ENCODE measurements around the gene MEIKIN.

MEIKIN gene

GRCh38 chr5:131974016-131974415, 28.6 kb upstream of the MEIKIN start:
- no peak for DNase-seq (ENCODE audit: low read depth in 2 of 2)

GRCh38 chr5:131973089-131973712, 27.7 kb upstream of the MEIKIN start:
- DNase-seq (ENCODE audit: low read depth in 2 of 2) = no peak

- no peak for DNase-seq (ENCODE audit: low read depth in 2 of 2)
Measured at GRCh38 chr5:131968396-131968954, 23.0 kb upstream of the MEIKIN start.

- DNase-seq (ENCODE audit: low read depth in 2 of 2) = no peak
Measured at GRCh38 chr5:131966551-131966950, 21.1 kb upstream of the MEIKIN start.

GRCh38 chr5:131965826-131966415, 20.5 kb upstream of the MEIKIN start:
- DNase-seq (ENCODE audit: low read depth in 2 of 2) = no peak

GRCh38 chr5:131959906-131960305, 14.4 kb upstream of the MEIKIN start:
- no peak for DNase-seq (ENCODE audit: low read depth in 2 of 2)

- DNase-seq (ENCODE audit: low read depth in 2 of 2) = no peak
Measured at GRCh38 chr5:131959136-131959535, 13.7 kb upstream of the MEIKIN start.

- no peak for DNase-seq (ENCODE audit: low read depth in 2 of 2)
Measured at GRCh38 chr5:131957721-131958441, 12.4 kb upstream of the MEIKIN start.

- no peak for DNase-seq (ENCODE audit: low read depth in 2 of 2)
Measured at GRCh38 chr5:131953969-131954368, 8.5 kb upstream of the MEIKIN start.

- no peak for DNase-seq (ENCODE audit: low read depth in 2 of 2)
Measured at GRCh38 chr5:131952301-131952857, 6.9 kb upstream of the MEIKIN start.

GRCh38 chr5:131950706-131951105, 5.2 kb upstream of the MEIKIN start:
- no peak for DNase-seq (ENCODE audit: low read depth in 2 of 2)

- DNase-seq (ENCODE audit: low read depth in 2 of 2) = no peak
Measured at GRCh38 chr5:131947445-131947844, 2.0 kb upstream of the MEIKIN start.

- no peak for DNase-seq (ENCODE audit: low read depth in 2 of 2)
Measured at GRCh38 chr5:131944702-131945550, 537 bp downstream of the MEIKIN start.

- DNase-seq (ENCODE audit: low read depth in 2 of 2) = no peak
Measured at GRCh38 chr5:131943916-131944315, 1.5 kb downstream of the MEIKIN start.

- DNase-seq (ENCODE audit: low read depth in 2 of 2) = no peak
Measured at GRCh38 chr5:131942016-131942415, 3.4 kb downstream of the MEIKIN start.

- no peak for DNase-seq (ENCODE audit: low read depth in 2 of 2)
Measured at GRCh38 chr5:131939690-131940345, 5.6 kb downstream of the MEIKIN start.

- DNase-seq (ENCODE audit: low read depth in 2 of 2) = no peak
Measured at GRCh38 chr5:131932235-131932634, 13.2 kb downstream of the MEIKIN start.

- no peak for DNase-seq (ENCODE audit: low read depth in 2 of 2)
Measured at GRCh38 chr5:131928957-131929356, 16.5 kb downstream of the MEIKIN start.

GRCh38 chr5:131926168-131926567, 19.3 kb downstream of the MEIKIN start:
- no peak for DNase-seq (ENCODE audit: low read depth in 2 of 2)

GRCh38 chr5:131916481-131916880, 29.0 kb downstream of the MEIKIN start:
- DNase-seq (ENCODE audit: low read depth in 2 of 2) = no peak

- DNase-seq (ENCODE audit: low read depth in 2 of 2) = no peak
Measured at GRCh38 chr5:131914472-131914871, 31.0 kb downstream of the MEIKIN start.

All from stimulated activated CD4-positive, alpha-beta T cell treated with anti-CD3 and anti-CD28 coated beads, Interleukin-1b, Interleukin-23, amount 100 ng/mL, for 4 hours (primary cell).